NCI-H2196 (cell line): Measurements from ENCODE around the gene EML3.
"Not testable (repeated sequence)": the region's sequence is repeated elsewhere in the genome, so short reads cannot be mapped to it uniquely, and the experiment has no call there.

Experiments used
- DNase-seq: peaks from one replicate; lab custom pipeline; 2025; ENCODE audit not compliant: unreplicated experiment; lab: John Stamatoyannopoulos, UW

The EML3 gene

GRCh38 chr11:62599901-62600300 lies 12.7 kb downstream of the EML3 start:
- no peak for DNase-seq

DNA sequence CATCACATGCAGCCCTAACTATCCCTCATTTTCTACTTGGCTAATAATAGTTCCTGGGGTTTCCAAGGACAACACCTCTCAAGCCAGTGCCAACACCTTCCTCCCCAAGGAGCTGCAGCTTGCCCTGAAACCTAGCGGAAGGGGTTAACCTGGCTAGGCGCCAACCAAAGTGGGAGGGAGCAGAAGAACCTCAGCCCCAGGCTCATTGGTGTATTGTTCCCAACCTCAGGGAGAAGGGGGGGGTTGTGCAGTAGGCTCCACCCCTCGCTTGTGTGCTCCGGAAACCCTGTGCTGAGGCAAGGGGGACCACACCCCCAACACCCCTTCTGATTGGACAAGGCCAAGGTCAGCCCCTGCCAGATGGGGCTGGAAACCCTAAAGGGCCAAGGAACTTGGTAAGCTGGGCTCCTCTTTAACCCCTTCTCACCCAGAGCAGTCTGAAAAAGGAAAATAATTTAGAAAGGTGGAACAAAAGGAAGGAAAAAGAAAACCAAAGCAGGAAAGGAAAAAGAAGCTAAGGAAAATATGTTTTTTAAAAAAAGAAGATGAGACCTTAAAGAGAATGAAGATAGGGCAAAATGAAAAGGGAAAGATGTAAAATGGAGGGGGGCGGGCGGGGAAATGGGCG lies 13.4 kb downstream of the EML3 start:
- DNase-seq: peak; percentile 98

GRCh38 chr11:62595124-62595523 lies 17.5 kb downstream of the EML3 start:
- no peak for DNase-seq

- DNase-seq: peak; percentile 70
These were observed 19.0 kb downstream of the EML3 start for GRCh38 chr11:62593434-62594044.

DNA sequence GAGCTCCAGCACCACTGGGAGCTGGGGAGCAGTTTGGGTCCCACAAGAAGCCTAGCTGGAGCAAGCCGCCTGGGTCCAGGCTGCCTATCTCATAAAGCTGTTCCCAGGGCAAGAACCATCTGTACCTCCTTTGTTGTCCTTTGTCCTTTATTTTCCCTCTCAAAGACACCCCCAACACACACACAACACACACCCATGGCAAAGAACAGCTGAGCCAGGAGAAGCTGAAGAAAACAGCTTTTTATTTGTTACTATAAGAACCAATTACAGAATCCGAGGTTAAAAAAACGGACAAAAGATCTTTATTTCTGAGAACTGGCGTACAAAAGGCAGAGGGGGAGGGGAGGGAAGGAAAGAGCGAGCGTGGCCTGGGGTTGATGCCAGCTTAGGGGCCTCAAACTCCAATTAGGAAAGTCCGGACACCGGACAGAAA lies 19.6 kb downstream of the EML3 start:
- no peak for DNase-seq

GRCh38 chr11:62592146-62592815 lies 20.3 kb downstream of the EML3 start:
- DNase-seq: no peak

- DNase-seq: peak; percentile 99
These were observed 21.0 kb downstream of the EML3 start, which contains the start of gene TUT1 for GRCh38 chr11:62591448-62592145. TSS of gene TUT1 (minus strand) at chr11:62591523. CDS start at chr11:62591485, 38 bp downstream.

DNA sequence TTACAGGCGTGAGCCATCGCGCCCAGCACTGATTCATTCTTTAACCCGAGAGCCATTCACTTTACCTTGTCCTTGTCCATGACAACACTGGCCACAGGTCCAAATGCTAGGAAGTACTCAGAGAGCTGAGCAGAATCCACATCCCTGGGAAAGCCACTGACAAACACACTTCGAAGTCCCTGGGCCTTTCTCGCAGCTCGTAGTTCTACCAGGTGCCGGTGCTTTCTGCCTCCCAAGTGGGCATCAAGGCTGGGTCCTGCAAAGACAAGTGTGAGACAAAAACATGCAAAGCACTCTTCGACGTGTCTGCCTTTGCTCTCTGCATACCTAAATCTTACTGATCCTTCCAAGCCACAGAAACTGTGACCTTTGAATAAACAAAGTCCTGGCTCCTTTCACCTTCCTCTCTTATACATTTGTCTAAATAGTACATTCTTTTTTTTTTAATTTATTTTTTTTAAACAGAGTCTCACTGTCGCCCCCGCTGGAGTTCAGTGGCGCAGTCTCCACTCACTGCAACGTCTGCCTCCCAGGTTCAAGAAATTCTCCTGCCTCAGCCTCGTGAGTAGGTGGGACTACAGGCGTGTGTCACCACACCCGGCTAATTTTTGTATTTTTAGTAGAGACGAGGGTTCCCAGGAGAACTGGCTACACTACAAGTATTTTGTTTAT lies 23.5 kb downstream of the EML3 start:
- DNase-seq: no peak

DNA sequence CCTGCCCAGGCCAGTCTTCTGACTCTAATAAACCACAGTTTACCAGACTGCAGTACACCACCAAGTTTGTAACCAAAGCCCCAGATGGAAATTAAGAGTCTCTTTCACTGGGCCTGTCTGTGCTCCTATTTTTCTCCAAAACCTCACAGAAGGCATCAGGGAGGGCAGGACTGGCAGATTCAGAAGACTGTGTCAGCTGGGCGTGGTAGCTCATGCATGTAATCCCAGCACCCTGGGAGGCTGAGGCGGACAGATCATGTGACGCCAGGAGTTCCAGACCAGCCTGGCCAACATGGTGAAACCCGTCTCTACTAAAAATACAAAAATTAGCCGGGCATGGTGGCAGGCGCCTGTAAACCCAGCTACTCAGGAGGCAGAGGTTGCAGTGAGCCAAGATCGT lies 27.2 kb downstream of the EML3 start:
- DNase-seq: not testable (repeated sequence)

DNA sequence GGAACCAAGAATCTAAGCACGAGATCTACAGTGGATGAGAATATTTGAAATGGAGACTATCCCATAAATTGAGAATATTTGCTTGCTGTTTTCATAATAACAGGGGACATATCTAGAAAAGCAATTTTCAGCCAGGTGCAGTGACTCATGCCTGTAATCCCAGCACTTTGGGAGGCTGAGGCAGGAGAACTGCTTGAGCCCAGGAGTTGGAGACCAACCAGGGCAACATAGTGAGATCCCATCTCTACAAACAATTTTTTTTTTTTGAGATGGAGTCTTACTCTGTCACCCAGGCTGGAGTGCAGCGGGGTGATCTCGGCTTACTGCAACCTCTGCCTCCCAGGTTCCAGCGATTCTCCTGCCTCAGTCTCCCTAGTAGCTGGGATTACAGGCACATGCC lies 30.8 kb downstream of the EML3 start:
- DNase-seq: not testable (repeated sequence)

GRCh38 chr11:62580959-62581715 lies 31.4 kb downstream of the EML3 start:
- no peak for DNase-seq

DNA sequence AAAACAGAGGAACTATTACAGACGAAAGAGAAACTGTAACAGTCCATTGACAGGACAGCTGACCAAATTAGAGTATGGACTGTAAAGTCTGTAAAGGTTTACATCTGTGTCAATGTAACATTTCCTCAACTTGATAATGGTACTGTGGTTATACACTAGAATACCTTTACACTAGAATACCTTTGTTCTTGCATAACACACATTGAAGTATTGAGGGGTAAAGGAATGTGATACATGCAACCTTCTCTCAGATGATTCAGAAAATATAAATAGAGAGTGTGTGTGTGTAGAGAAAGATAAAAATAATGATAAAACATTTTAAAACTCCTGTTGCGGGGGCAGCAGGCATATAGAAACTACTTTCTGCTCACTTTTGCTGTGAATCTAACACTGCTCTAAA lies 33.3 kb downstream of the EML3 start:
- no peak for DNase-seq

GRCh38 chr11:62578541-62578940 lies 34.0 kb downstream of the EML3 start:
- DNase-seq: no peak

- DNase-seq: no peak
These were observed 35.4 kb downstream of the EML3 start for GRCh38 chr11:62577046-62577714.

DNA sequence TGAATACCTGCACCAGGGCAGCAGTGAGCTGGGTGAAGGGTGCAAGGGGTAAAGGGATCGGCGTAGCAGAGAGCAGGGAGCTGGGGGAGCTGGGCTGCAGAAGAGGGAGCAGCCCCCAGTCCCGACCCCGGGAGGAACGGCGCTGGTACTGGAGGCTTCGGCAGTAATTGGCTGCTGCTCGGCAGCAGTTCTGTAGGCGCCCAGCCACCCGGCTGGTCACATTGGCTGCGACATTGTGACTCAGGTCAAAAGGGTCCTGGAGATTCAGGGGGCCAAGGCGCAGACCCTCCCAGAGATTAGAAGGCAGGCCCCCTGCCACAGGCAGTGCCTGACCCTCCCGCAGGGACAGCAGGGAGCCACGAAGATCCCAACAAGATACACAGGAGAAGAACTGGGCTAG lies 36.7 kb downstream of the EML3 start:
- no peak for DNase-seq

- no peak for DNase-seq
These were observed 37.4 kb downstream of the EML3 start for GRCh38 chr11:62575156-62575555.

DNA sequence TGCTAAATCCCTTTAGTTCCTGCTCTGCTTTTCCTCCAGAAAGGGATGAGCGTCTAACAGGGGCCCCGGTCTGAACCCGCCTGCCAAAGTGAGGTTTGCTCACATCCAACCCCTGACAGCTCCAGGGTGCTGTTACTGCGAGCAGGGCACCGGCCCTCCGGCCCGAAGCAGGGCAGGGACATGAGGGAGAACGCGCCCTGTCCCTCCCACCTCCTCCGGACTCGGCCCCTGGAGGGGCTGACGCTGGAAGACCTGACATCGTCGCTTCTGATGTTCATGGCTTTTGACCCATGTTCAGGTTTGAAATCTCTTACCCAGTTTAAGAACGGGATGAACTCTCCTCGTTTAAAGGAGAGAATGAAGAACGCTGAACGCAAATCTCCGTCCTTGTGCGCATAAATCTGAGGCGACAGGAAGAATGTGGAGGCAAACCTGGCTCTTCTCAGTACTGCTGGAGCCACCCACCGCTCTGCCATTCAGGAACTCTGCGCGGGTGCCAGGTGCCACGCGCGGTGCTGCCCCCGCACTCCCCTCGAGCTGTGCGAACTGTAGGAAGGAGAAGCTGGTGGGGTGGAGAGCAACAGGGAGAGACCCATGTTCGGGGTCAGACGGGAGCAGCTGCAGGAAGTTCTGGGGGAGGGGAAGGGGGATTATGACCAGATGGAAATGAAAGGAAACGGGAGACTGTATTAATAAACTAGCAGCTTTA lies 38.1 kb downstream of the EML3 start:
- DNase-seq: peak; percentile 18

- DNase-seq: peak; percentile 99
These were observed 38.8 kb downstream of the EML3 start, which contains the start of gene EEF1G for GRCh38 chr11:62573592-62574362. TSS of gene EEF1G (minus strand) at chr11:62573891. CDS start at chr11:62573842, 49 bp downstream.
